Memory B cell (primary cell): ENCODE measurements around the gene CAPRIN2.

ENCODE experiments used
- ATAC-seq: fragments of 150-1000 bp; cut with Tn5 transposase; 2 replicates; pipeline ENCODE4 v1.10.0; 2021; ENCODE audit warnings: low read depth, mild to moderate bottlenecking, moderate library complexity
- DNase-seq, 2 donors: peaks; one replicate each; pipeline ENCODE4 v3.0.0; 2022; ENCODE audit warnings: low spot score in 2 of 2
- H3K27ac Mint-ChIP-seq: one replicate; pipeline ENCODE4 v1.8.0; 2022; ENCODE audit warnings: mild to moderate bottlenecking, moderate library complexity, mixed read lengths
- H3K27me3 Mint-ChIP-seq: one replicate; pipeline ENCODE4 v1.8.0; 2022; ENCODE audit warnings: mixed read lengths
- H3K36me3 Mint-ChIP-seq: one replicate; pipeline ENCODE4 v1.8.0; 2022; ENCODE audit warnings: mild to moderate bottlenecking, mixed read lengths
- H3K4me1 Mint-ChIP-seq: one replicate; pipeline ENCODE4 v1.8.0; 2022; ENCODE audit warnings: mixed read lengths
- H3K4me3 Mint-ChIP-seq: one replicate; pipeline ENCODE4 v1.8.0; 2022; ENCODE audit warnings: mild to moderate bottlenecking, moderate library complexity, mixed read lengths
- H3K9me3 Mint-ChIP-seq: one replicate; pipeline ENCODE4 v1.8.0; 2022; ENCODE audit warnings: mixed read lengths

CAPRIN2 gene, protein sequence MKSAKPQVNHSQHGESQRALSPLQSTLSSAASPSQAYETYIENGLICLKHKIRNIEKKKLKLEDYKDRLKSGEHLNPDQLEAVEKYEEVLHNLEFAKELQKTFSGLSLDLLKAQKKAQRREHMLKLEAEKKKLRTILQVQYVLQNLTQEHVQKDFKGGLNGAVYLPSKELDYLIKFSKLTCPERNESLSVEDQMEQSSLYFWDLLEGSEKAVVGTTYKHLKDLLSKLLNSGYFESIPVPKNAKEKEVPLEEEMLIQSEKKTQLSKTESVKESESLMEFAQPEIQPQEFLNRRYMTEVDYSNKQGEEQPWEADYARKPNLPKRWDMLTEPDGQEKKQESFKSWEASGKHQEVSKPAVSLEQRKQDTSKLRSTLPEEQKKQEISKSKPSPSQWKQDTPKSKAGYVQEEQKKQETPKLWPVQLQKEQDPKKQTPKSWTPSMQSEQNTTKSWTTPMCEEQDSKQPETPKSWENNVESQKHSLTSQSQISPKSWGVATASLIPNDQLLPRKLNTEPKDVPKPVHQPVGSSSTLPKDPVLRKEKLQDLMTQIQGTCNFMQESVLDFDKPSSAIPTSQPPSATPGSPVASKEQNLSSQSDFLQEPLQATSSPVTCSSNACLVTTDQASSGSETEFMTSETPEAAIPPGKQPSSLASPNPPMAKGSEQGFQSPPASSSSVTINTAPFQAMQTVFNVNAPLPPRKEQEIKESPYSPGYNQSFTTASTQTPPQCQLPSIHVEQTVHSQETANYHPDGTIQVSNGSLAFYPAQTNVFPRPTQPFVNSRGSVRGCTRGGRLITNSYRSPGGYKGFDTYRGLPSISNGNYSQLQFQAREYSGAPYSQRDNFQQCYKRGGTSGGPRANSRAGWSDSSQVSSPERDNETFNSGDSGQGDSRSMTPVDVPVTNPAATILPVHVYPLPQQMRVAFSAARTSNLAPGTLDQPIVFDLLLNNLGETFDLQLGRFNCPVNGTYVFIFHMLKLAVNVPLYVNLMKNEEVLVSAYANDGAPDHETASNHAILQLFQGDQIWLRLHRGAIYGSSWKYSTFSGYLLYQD

GRCh38 chr12:30754750-30755394, at the start of gene CAPRIN2:
Gene CAPRIN2 (minus strand): TSS chr12:30754951. CDS start chr12:30753520, 1,431 bp downstream.
- peak within 1 kb of the TSS; percentile 93 for H3K4me3 Mint-ChIP-seq

DNA sequence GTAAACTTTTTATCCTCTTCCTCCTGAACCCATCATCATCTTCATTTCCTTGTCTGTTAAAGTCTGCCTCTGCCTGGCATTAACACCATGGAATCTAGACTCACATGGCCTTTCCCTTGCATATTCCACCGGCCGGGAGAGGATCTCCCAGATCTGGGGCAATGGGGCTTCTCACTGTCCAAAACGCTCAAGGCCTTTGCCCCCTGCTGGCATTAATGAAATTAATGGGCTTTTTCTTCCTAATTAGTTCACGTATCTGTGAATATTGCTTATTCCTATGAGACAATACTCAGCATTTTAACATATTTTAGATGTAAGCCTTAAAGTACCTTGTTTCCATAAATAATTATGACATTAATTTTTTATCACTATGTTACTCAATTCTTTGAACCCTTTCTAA, 42.9 kb upstream of the CAPRIN2 start:
- Mint-ChIP-seq H3K9me3 (no peaks in the 10 kb centered on the region), H3K27ac (no peak overlapping the region), H3K27me3 (peaks cover 21% of the 10 kb centered on the region)

More at GRCh38 chr12:30754750-30755394, at the start of gene CAPRIN2:
- H3K9me3 Mint-ChIP-seq, result no peaks in the 10 kb centered on the region
- no peaks in the 10 kb centered on the region for H3K27me3 Mint-ChIP-seq
- peaks cover 19% of the 10 kb centered on the region for H3K4me1 Mint-ChIP-seq
- ATAC-seq (peak; percentile 87), DNase-seq (peak; percentile 89 to 90)
- H3K27ac Mint-ChIP-seq, result peak within 1 kb of the TSS; percentile 85
- no peaks in the 10 kb centered on the region for H3K36me3 Mint-ChIP-seq

GRCh38 chr12:30796891-30797371, 42.2 kb upstream of the CAPRIN2 start:
- Mint-ChIP-seq H3K36me3 (no peaks in the 10 kb centered on the region), H3K4me1 (peaks cover 8% of the 10 kb centered on the region), H3K9me3 (no peaks in the 10 kb centered on the region), H3K4me3 (peak overlapping the region; percentile 74), H3K27ac (no peak overlapping the region), H3K27me3 (peaks cover 21% of the 10 kb centered on the region)
- ATAC-seq, result no peak
- no peak for DNase-seq

More for the DNA sequence above, 42.9 kb upstream of the CAPRIN2 start:
- H3K4me1 Mint-ChIP-seq, result peaks cover 8% of the 10 kb centered on the region
- ATAC-seq, result no peak
- peak overlapping the region; percentile 49 for H3K4me3 Mint-ChIP-seq
- no peaks in the 10 kb centered on the region for H3K36me3 Mint-ChIP-seq
- DNase-seq, result no peak

- H3K4me3 Mint-ChIP-seq, result peak overlapping the region; percentile 74
- no peak overlapping the region for H3K27ac Mint-ChIP-seq
- H3K9me3 Mint-ChIP-seq, result no peaks in the 10 kb centered on the region
- H3K27me3 Mint-ChIP-seq, result peaks cover 21% of the 10 kb centered on the region
- no peaks in the 10 kb centered on the region for H3K36me3 Mint-ChIP-seq
- ATAC-seq (peak; percentile 17), DNase-seq (no peak)
- H3K4me1 Mint-ChIP-seq, result peaks cover 8% of the 10 kb centered on the region
Measured at GRCh38 chr12:30796313-30796780, 41.6 kb upstream of the CAPRIN2 start.

DNA sequence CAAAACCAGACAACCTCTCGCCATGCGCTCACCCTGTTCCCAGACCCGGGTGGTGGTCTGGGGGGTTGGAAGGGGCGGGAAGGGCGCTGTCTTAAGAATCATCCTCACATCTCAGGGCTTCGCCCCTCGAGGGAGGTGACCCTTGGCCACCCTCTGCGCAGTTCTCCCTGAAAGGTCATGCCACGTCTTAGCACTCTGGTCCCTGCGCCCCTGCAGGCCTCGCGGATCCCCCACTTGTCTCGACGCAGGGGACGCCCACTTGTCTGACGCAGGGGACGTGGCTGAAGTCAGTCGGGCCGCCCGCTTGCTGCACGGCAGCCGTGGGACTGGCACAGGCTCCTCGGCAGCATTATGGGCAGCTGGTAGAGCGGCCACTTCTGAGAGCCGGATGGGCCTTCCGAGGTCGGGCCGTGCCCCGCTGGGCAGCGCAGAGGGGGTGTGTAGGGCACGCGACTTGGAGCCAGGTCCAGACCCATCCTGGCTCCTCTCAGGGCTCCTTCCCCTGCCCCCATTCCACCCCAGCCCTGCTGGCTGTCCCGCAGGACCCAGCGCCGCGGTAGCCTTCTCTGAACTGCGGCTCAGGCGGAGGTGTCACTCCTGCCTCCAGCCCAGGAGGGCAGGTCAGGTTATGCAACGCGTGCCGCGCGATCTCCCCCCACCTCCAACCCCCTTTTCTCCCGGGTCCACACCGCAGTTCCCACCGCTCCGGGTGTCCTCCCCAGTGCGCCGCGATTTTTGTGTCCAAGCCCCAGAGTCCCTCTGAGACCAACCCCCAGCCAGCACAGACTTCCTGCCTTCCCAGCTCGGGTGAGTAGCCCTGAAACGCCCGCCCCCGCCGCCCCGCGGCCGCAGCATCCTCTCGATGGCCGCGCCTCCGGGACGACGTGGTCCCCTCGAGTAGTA, 40.9 kb upstream of the CAPRIN2 start:
- Mint-ChIP-seq H3K27ac (no peak overlapping the region), H3K9me3 (no peaks in the 10 kb centered on the region), H3K27me3 (peaks cover 21% of the 10 kb centered on the region), H3K36me3 (no peaks in the 10 kb centered on the region), H3K4me1 (peaks cover 8% of the 10 kb centered on the region), H3K4me3 (peak overlapping the region; percentile 73)
- peak; percentile 7 to 37 for DNase-seq
- ATAC-seq, result peak; percentile 84

- H3K9me3 Mint-ChIP-seq, result no peaks in the 10 kb centered on the region
- H3K36me3 Mint-ChIP-seq, result no peaks in the 10 kb centered on the region
- peak overlapping the region; percentile 5 for H3K4me3 Mint-ChIP-seq
- H3K27ac Mint-ChIP-seq, result no peak overlapping the region
- peaks cover 19% of the 10 kb centered on the region for H3K27me3 Mint-ChIP-seq
- DNase-seq, result no peak
- H3K4me1 Mint-ChIP-seq, result peaks cover 8% of the 10 kb centered on the region
- no peak for ATAC-seq
Measured at GRCh38 chr12:30794591-30795409, 40.0 kb upstream of the CAPRIN2 start.

- no peaks in the 10 kb centered on the region for H3K9me3 Mint-ChIP-seq
- H3K27ac Mint-ChIP-seq, result no peak overlapping the region
- DNase-seq (no peak), ATAC-seq (no peak)
- H3K4me1 Mint-ChIP-seq, result peaks cover 8% of the 10 kb centered on the region
- peaks cover 19% of the 10 kb centered on the region for H3K27me3 Mint-ChIP-seq
- H3K36me3 Mint-ChIP-seq, result no peaks in the 10 kb centered on the region
- no peak overlapping the region for H3K4me3 Mint-ChIP-seq
Measured at GRCh38 chr12:30794020-30794419, 39.3 kb upstream of the CAPRIN2 start.

DNA sequence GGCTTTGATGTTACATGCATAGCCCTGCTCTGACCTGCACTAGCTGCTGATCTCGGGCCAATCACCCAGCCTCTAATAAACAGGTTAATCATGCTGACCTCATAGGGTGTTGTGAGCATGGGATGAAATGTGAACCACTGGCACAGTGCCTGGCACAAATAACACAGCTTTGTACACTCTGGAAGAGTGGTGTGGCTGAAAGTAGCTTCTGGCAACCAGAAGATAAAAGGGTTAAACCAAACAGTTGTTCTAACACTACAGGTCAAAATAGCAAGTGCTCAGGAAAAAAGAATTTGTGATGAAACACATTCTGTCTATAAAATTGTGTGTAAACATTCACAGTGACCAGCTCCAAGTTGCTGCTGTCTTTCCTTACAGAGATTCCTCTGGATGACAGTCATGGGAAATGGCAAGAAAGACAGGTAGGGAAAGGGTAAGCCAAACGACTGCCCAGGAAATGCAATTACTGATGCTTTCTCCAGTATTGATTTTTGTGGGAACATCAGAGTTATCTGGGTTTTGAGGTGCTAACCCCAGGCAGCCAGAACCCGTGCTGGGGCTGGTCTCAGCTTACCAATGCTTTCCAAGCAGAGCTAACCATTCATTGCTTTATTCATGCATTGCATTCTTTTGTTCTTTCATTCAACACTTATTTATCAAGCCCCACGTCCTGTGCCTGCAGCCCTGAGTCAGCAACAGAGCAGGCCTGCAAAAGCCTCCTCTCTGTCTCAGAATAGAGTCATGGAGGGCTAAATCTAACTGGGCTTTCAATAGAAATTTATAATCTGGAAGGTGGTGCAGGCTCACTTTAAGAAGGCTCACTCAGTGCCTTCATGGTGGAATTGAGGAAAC, 38.1 kb upstream of the CAPRIN2 start:
- DNase-seq (no peak), ATAC-seq (no peak)
- Mint-ChIP-seq H3K4me3 (no peak overlapping the region), H3K4me1 (peaks cover 8% of the 10 kb centered on the region), H3K9me3 (no peaks in the 10 kb centered on the region), H3K36me3 (no peaks in the 10 kb centered on the region), H3K27ac (no peak overlapping the region), H3K27me3 (peaks cover 17% of the 10 kb centered on the region)

DNA sequence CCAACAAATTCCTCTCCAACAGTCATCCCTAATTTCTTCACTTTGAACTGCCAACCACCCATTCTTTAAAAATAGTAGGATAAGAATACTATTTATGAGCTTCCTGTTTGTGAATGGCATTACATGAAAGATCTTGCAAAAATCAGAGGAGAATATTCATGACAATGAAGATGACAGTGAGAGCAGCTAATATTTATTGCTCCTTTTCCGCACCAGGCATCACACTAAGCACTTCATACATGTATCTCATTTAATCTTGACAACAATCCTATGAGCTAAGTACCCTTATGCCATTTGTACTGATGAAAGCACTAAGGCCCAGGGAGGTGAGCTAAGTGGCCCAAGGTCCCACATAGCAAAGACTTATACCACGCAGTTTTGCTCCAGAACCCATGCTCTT, 37.3 kb upstream of the CAPRIN2 start:
- H3K4me1 Mint-ChIP-seq, result peaks cover 6% of the 10 kb centered on the region
- no peak overlapping the region for H3K27ac Mint-ChIP-seq
- H3K36me3 Mint-ChIP-seq, result no peaks in the 10 kb centered on the region
- H3K4me3 Mint-ChIP-seq, result no peak overlapping the region
- peaks cover 13% of the 10 kb centered on the region for H3K27me3 Mint-ChIP-seq
- ATAC-seq (no peak), DNase-seq (no peak)
- no peaks in the 10 kb centered on the region for H3K9me3 Mint-ChIP-seq

DNA sequence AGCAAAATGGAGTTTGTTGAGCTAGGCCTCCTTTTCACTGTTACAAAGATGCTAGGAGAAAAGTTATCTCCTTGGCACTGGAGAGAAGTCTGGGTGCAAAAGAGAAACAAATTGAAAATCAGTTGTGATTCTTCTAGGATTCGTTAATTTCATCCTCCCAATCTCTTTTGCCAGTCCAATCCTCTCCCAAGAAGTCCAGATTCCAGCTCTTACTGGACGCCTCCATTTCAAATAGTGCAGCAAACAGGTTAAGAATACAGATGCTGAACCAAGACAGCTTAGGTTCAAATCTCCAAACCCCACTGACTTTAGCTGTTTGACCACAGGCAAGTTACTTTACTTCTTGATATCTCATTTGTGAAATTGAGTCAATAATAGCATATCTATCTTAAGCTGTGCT, 34.0 kb upstream of the CAPRIN2 start:
- DNase-seq (no peak), ATAC-seq (no peak)
- no peaks in the 10 kb centered on the region for H3K36me3 Mint-ChIP-seq
- no peak overlapping the region for H3K27ac Mint-ChIP-seq
- H3K4me1 Mint-ChIP-seq, result no peaks in the 10 kb centered on the region
- peaks cover 8% of the 10 kb centered on the region for H3K27me3 Mint-ChIP-seq
- no peak overlapping the region for H3K4me3 Mint-ChIP-seq
- no peaks in the 10 kb centered on the region for H3K9me3 Mint-ChIP-seq

DNA sequence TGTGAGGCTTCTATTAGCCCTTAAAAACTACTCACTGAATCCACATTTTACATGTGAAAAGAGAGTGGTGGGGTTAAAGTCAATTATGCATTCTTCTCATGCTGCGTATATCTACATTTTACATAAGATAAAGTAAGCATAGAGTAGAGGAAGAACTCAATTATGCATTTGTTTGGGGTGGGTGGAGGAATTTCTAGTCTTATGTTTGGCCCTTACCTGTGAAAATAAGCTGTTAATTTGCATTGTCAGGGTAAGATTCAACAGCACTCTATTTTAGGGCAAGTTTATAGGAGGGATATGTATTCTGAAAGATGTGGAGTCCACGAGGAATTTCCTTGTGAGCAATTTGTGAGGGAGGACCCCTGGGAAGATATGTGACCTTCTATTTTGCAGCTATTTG, 30.9 kb upstream of the CAPRIN2 start:
- H3K4me3 Mint-ChIP-seq, result no peak overlapping the region
- H3K27ac Mint-ChIP-seq, result no peak overlapping the region
- DNase-seq, result no peak
- H3K36me3 Mint-ChIP-seq, result no peaks in the 10 kb centered on the region
- H3K27me3 Mint-ChIP-seq, result peaks cover 8% of the 10 kb centered on the region
- H3K9me3 Mint-ChIP-seq, result no peaks in the 10 kb centered on the region
- no peak for ATAC-seq
- H3K4me1 Mint-ChIP-seq, result no peaks in the 10 kb centered on the region
